ENCODE results near the gene ZEB2. TPM values are rescaled to one million over a fixed set of nuclear protein-coding genes. Genes with fewer than 3 reads are reported as not detected.

Gene ZEB2
- total RNA-seq, 4 donors from 2014 or later: 187 to 346 (median 266) TPM

DNA sequence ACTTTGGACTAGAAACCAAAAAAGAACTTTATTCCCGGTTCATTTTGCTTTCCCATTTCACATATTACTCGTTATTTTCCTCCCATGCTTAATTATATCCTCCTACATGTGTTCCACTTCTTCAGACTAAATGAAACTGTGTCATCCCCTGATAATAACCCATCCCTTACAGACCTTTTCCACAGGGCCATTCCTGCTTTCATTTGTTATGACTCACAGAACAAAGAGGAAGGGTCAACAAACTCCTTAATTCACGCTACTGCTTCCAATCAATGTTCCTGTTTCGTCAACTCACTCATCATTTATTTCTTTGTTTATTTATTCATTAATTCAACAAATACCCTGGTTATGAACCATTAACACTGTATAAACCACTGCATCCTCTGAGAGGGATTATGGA, 104.5 kb downstream of the ZEB2 start:
- TF ChIP-seq, protein P1, sequence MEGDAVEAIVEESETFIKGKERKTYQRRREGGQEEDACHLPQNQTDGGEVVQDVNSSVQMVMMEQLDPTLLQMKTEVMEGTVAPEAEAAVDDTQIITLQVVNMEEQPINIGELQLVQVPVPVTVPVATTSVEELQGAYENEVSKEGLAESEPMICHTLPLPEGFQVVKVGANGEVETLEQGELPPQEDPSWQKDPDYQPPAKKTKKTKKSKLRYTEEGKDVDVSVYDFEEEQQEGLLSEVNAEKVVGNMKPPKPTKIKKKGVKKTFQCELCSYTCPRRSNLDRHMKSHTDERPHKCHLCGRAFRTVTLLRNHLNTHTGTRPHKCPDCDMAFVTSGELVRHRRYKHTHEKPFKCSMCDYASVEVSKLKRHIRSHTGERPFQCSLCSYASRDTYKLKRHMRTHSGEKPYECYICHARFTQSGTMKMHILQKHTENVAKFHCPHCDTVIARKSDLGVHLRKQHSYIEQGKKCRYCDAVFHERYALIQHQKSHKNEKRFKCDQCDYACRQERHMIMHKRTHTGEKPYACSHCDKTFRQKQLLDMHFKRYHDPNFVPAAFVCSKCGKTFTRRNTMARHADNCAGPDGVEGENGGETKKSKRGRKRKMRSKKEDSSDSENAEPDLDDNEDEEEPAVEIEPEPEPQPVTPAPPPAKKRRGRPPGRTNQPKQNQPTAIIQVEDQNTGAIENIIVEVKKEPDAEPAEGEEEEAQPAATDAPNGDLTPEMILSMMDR (IDR thresholded peaks at IDR 0.05; ENCODE audit: low read depth): no peak

DNA sequence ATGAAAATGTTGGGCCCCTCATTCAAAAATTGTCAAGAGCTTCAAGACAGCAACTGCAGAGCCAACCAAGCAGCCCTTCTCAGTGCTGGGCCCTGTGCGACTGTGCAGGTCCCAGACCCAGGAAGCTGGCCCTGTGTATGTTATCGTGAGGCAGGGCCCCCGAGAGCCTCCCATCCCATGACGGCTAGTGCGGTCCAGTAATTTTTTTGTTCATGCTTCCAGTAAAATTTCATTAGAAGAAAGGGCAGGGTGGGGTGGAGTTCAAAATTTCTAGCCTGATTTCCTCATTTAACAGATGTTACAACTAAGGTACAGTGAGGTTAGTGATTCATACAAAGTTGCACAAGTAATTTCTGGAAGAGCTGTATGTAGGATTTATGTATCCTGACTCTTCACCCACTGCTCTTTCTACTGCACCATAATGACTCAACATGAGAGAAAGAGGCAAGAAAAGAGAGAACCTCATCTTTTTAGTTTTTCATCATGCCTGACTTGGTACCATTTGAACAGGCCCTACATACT, 105.5 kb downstream of the ZEB2 start:
- TF ChIP-seq, protein P1 (IDR thresholded peaks at IDR 0.05; ENCODE audit: low read depth): no peak

DNA sequence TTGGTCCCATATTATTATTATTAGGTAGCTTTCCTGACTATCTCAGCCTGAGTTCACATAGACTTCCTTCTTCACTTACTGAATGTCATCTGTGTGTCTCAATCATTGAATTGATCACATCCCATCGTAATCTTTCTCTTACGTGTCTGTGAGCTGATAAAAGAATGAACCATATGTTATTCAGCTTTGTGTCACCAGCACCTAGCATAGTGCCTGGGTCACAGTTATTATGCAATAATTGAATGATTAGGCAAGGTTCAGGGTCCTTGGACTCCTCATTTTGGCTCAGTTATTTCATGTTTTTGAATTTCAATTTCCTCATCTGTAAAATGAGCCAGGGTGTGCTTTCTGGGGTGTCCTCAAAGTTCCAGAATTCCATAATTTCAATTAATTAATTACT, 107.2 kb downstream of the ZEB2 start:
- TF ChIP-seq, protein P1 (IDR thresholded peaks at IDR 0.05; ENCODE audit: low read depth): no peak

DNA sequence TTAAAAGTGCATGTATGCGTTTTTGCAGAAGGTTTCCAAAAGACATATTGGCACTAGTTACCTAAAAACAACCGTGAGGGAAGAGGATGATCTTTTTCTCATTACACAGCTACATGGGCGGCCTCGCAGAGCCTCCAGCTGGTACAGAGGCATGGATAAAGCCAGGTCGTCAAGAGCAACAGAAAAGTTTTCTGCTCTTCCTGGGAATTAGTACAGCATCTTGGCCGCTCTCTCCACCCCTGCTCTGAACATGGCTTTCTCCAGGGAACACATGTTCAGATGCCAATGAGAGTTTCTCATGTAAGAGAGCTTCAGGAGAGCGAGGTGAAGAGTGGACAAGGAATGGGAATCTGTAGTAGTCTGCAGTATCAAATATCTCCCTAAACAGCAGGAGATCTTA, 108.4 kb downstream of the ZEB2 start:
- TF ChIP-seq, protein P1 (IDR thresholded peaks at IDR 0.05; ENCODE audit: low read depth): no peak

DNA sequence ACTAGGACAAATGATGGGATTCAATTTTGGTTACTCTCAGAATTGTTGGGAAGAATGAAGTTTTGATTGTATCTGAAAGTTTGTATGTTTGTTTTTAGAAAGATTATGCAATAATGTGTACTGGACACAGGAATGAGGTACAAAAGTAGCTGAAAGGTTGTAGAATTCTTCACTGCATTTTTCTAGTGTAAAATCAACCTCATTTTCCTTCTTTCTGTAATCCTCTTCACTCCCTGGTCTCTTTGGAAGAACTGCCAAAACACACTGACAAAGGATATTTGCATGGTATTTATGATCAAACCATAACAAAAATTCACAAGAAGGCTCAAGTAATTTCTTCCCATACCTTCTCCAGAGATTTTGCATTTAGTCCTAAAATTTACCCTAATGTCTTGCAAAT, 110.7 kb downstream of the ZEB2 start:
- TF ChIP-seq, protein P1 (IDR thresholded peaks at IDR 0.05; ENCODE audit: low read depth): no peak

DNA sequence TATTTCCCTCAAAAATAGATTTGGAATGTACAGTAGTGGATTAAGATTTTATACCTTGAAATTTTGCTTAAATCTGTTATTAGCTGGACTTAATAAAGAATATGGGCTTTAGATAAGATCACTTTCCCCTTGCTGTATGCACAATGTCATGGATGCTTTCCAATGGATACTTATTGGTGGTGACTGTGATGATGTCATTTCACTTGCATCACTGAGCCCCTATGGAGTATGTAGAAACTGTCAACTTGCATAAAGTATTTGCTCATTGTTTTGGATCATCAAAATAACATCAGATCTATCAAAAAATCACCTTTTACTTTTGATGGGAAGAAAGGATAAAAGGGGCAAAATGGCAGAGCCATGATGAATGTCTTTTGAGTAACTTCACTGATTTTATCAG, 112.7 kb downstream of the ZEB2 start:
- TF ChIP-seq, protein P1 (IDR thresholded peaks at IDR 0.05; ENCODE audit: low read depth): no peak

DNA sequence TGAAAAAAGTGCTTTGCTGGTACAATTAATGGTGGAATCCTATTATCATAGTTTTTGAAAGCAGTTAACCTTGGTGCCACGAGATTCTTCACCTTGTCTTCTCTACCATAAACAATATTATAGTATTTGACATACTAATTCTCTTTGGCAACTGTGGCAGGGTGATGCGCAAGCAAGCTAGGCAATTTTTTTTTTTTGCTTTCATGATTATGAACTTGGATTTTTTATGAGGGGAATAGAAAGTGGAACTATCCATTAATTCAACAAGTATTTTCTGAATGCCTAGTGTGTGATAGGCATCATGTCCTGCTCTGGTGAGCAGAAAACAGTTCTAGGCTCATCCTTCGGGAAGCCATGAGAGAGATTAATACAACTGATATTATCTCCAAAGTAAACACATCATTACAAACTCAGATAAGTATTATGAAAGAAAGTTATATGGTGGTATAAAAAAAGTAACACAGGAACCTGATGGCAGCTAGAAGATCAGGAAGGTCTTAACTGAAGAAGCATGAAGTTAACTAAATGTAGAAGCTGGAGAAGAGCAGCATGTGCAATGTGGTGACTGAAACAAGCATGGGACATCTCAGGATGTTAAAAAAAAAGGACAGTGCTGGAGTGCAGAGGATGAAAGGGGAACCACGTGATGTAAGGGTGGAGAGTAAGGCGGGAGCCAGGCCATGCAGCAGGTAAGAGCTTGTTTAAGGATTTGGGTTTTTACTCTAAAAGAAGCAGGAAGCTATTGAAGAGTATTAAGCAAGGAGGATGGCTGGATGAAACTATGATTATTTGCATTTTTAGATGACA, 113.7 kb downstream of the ZEB2 start:
- TF ChIP-seq, protein P1 (IDR thresholded peaks at IDR 0.05; ENCODE audit: low read depth): no peak

All from subcutaneous adipose tissue (tissue), 4 donors.